WTC11 (cell line): ENCODE measurements around the gene STK33. TPM values are rescaled to one million over a fixed set of nuclear protein-coding genes. Genes with fewer than 3 reads are reported as not detected.

Experiments
- ATAC-seq: fragments of 200-7000 bp; cut with Tn5 transposase; 2 replicates; pipeline ENCODE4 v1.10.0; 2021; ENCODE audit warnings: mild to moderate bottlenecking, moderate library complexity
- CTCF ChIA-PET: fragments of 300-600 bp; sonication (Branson Sonifier 250); formaldehyde crosslinking; loops from one replicate; lab custom pipeline; 2021; ENCODE audit warnings: antibody characterized with exemption; lab: Charles Lee
- POLR2A ChIA-PET: fragments of 350-600 bp; sonication (Branson Sonifier 250); formaldehyde crosslinking; loops from one replicate; lab custom pipeline; 2021; ENCODE audit warnings: antibody characterized with exemption; lab: Charles Lee
- DNase-seq: peaks from one replicate; pipeline ENCODE4 v3.0.0; 2021; ENCODE audit warnings: low spot score
- H3K27ac Mint-ChIP-seq: 2 replicates; pipeline ENCODE4 v1.8.0; 2021; ENCODE audit warnings: mixed read lengths
- H3K27me3 Mint-ChIP-seq: 2 replicates; pipeline ENCODE4 v1.8.0; 2021; ENCODE audit warnings: low read depth, mild to moderate bottlenecking, moderate library complexity, mixed read lengths
- H3K36me3 Mint-ChIP-seq: 2 replicates; pipeline ENCODE4 v1.8.0; 2021; ENCODE audit warnings: mixed read lengths
- H3K4me1 Mint-ChIP-seq: 2 replicates; pipeline ENCODE4 v1.8.0; 2022; ENCODE audit warnings: mixed read lengths
- H3K4me3 Mint-ChIP-seq: 2 replicates; pipeline ENCODE4 v1.8.0; 2021; ENCODE audit warnings: mild to moderate bottlenecking, moderate library complexity, mixed read lengths
- H3K9me3 Mint-ChIP-seq: 2 replicates; pipeline ENCODE4 v1.8.0; 2021; ENCODE audit warnings: mixed read lengths
- CDX4 ChIP-seq: fragments of 250-450 bp; sonication (Bioruptor Pico); IDR thresholded peaks from 2 replicates; pipeline ENCODE4 v1.9.0; 2021; ENCODE audit warnings: moderate library complexity, mild to moderate bottlenecking, inconsistent platforms, borderline replicate concordance
- ELF4 ChIP-seq: sonication (generic); formaldehyde crosslinking; IDR thresholded peaks from 2 replicates; pipeline ENCODE4 v1.8.1; 2022; ENCODE audit warnings: low read depth, mild to moderate bottlenecking, moderate library complexity, missing genetic modification reagents
- ETV6 ChIP-seq: sonication (generic); formaldehyde crosslinking; IDR thresholded peaks from 2 replicates; pipeline ENCODE4 v1.8.1; 2022; ENCODE audit warnings: mild to moderate bottlenecking, missing genetic modification reagents
- GABPB1 ChIP-seq: sonication (generic); formaldehyde crosslinking; IDR thresholded peaks from 2 replicates; pipeline ENCODE4 v1.8.1; 2023; ENCODE audit warnings: mild to moderate bottlenecking, missing genetic modification reagents
- HMGXB4 ChIP-seq: sonication (generic); formaldehyde crosslinking; IDR thresholded peaks from 2 replicates; pipeline ENCODE4 v1.8.1; 2023; ENCODE audit warnings: mild to moderate bottlenecking, moderate library complexity, missing genetic modification reagents
- JAZF1 ChIP-seq: fragments of 250-450 bp; sonication (Bioruptor Pico); IDR thresholded peaks from 2 replicates; pipeline ENCODE4 v1.9.0; 2021; ENCODE audit warnings: moderate library complexity, mild to moderate bottlenecking, inconsistent platforms
- MXD4 ChIP-seq: fragments of 250-450 bp; sonication (Bioruptor Pico); IDR thresholded peaks from 2 replicates; pipeline ENCODE4 v1.8.0; 2021; ENCODE audit warnings: mild to moderate bottlenecking, moderate library complexity, borderline replicate concordance
- MYBL2 ChIP-seq: sonication (generic); formaldehyde crosslinking; IDR thresholded peaks from 2 replicates; pipeline ENCODE4 v1.8.1; 2023; ENCODE audit warnings: mild to moderate bottlenecking, moderate library complexity, missing genetic modification reagents
- NR1H2 ChIP-seq: sonication (generic); formaldehyde crosslinking; IDR thresholded peaks from 2 replicates; pipeline ENCODE4 v1.9.0; 2021; ENCODE audit warnings: mild to moderate bottlenecking, moderate library complexity, missing genetic modification reagents
- PRDM15 ChIP-seq: sonication (generic); formaldehyde crosslinking; IDR thresholded peaks from 2 replicates; pipeline ENCODE4 v1.8.0; 2022; ENCODE audit warnings: missing genetic modification reagents
- PRRX2 ChIP-seq: fragments of 250-450 bp; sonication (Bioruptor Pico); IDR thresholded peaks from 2 replicates; pipeline ENCODE4 v1.8.0; 2021; ENCODE audit warnings: mild to moderate bottlenecking
- RELA ChIP-seq: sonication (generic); formaldehyde crosslinking; IDR thresholded peaks from 2 replicates; pipeline ENCODE4 v1.8.1; 2022; ENCODE audit warnings: missing genetic modification reagents, mild to moderate bottlenecking, borderline replicate concordance
- SOX15 ChIP-seq: fragments of 250-450 bp; sonication (Bioruptor Pico); IDR thresholded peaks from 2 replicates; pipeline ENCODE4 v1.9.0; 2021; ENCODE audit warnings: mild to moderate bottlenecking
- STAT6 ChIP-seq: sonication (generic); formaldehyde crosslinking; conservative IDR thresholded peaks from 2 replicates; pipeline ENCODE4 v1.8.1; 2023; ENCODE audit warnings: mild to moderate bottlenecking, low read depth, missing genetic modification reagents, moderate library complexity
- TEAD4 ChIP-seq: sonication (generic); formaldehyde crosslinking; IDR thresholded peaks from 2 replicates; pipeline ENCODE4 v1.8.0; 2022; ENCODE audit warnings: mild to moderate bottlenecking, missing genetic modification reagents
- USF1 ChIP-seq: sonication (generic); formaldehyde crosslinking; IDR thresholded peaks from 2 replicates; pipeline ENCODE4 v1.8.0; 2022; ENCODE audit warnings: mild to moderate bottlenecking, missing genetic modification reagents
- ZNF138 ChIP-seq: sonication (generic); formaldehyde crosslinking; conservative IDR thresholded peaks from 2 replicates; pipeline ENCODE4 v1.8.1; 2022; ENCODE audit warnings: mild to moderate bottlenecking, moderate library complexity, missing genetic modification reagents
- ZNF423 ChIP-seq: fragments of 250-450 bp; sonication (Bioruptor Pico); IDR thresholded peaks from 2 replicates; pipeline ENCODE4 v2.1.2; 2022; ENCODE audit warnings: mild to moderate bottlenecking, moderate library complexity
- total RNA-seq: library from RNA; stranded (reverse); gene quantifications from 3 replicates; pipeline ENCODE4 v1.2.3, GENCODE V29; 2021

Gene STK33
- total RNA-seq, 1 experiment from 2014 or later = 13.3 TPM

- TF ChIP-seq JAZF1 (CRISPR knock-in tag) = no peak
- no peak for TF ChIP-seq ZNF423 (CRISPR knock-in tag)
- TF ChIP-seq NR1H2 (CRISPR knock-in tag) = no peak
- TF ChIP-seq HMGXB4 (CRISPR knock-in tag) = no peak
- no peak for TF ChIP-seq MYBL2 (CRISPR knock-in tag)
- TF ChIP-seq TEAD4 (CRISPR knock-in tag) = no peak
- TF ChIP-seq RELA (CRISPR knock-in tag) = no peak
- no peak for TF ChIP-seq ZNF138
- TF ChIP-seq CDX4 (CRISPR knock-in tag) = no peak
- TF ChIP-seq STAT6 = no peak
- no peak for TF ChIP-seq ETV6 (CRISPR knock-in tag)
- no peak for TF ChIP-seq USF1 (CRISPR knock-in tag)
- TF ChIP-seq MXD4 (CRISPR knock-in tag) = no peak
- TF ChIP-seq ELF4 (CRISPR knock-in tag) = no peak
- TF ChIP-seq PRRX2 (CRISPR knock-in tag) = no peak
- no peak for TF ChIP-seq SOX15 (CRISPR knock-in tag)
- TF ChIP-seq PRDM15 (CRISPR knock-in tag) = no peak
- no peak for TF ChIP-seq GABPB1 (CRISPR knock-in tag)
- ChIA-PET POLR2A (interaction anchor here (0.6 kb wide), 1 partner anchor 40 kb away, joined by 3 read pairs; no protein-coding TSS in a partner anchor), CTCF (interaction anchor here (0.6 to 1.3 kb wide), 6 partner anchors 90 to 1655 kb away, joined by 3 to 4 read pairs (median 3); partner anchors contain the start of gene TMEM9B)
- Mint-ChIP-seq H3K9me3 (no peaks in the 10 kb centered on the region), H3K36me3 (no peaks in the 10 kb centered on the region), H3K27me3 (no peaks in the 10 kb centered on the region), H3K27ac (0 out of 2 replicates have a peak overlapping the region, but pooled peaks have one; percentile 16), H3K4me1 (peaks cover 10% of the 10 kb centered on the region; the same call in 1 of the 2 replicates), H3K4me3 (no peak overlapping the region)
- DNase-seq (no peak), ATAC-seq (peak; percentile 47; the same call in 1 of the 2 replicates)
Measured at GRCh38 chr11:8610532-8611116, 16.6 kb upstream of the STK33 start.
